Measurements from ENCODE around the gene CLIP2.
A peak's percentile ranks its signal among the peaks of the same experiment; 100 is the strongest.
"Not testable (repeated sequence)": the region's sequence is repeated elsewhere in the genome, so short reads cannot be mapped to it uniquely, and the experiment has no call there.

The CLIP2 gene

DNA sequence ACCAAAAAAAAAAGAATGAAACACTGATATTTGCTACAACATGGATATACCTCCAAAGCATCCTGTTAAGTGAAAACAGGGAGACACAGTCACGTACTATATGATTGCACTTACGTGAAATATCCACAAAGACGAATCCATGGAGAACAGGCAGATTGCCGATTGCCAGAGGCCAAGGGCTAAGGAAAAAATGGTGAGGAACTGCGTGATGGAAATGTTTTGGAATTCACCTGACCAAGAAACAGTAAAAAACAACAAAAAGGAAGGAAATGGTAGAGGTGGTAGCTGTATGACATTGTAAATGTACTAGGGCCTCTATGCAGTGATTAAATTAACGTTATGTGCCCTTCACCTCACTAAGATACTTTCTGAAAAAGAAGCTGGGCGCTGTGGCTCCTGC lies 120.4 kb downstream of the CLIP2 start:
- Histone ChIP-seq H3K27me3 (replicated peaks; ENCODE audit: control insufficient read depth, insufficient read depth, low read length, poor library complexity, severe bottlenecking) (no peaks in the 10 kb centered on the region), H3K4me1 (ENCODE audit: control insufficient read depth, insufficient read depth, low read length, poor library complexity, severe bottlenecking) (no peaks in the 10 kb centered on the region), H3K27ac (ENCODE audit: insufficient read depth, low read length, poor library complexity, severe bottlenecking) (no peak overlapping the region), H3K4me3 (ENCODE audit: insufficient read depth, low read depth, low read length, poor library complexity, severe bottlenecking) (no peak overlapping the region), H3K36me3 (ENCODE audit: control insufficient read depth, insufficient read depth, low read length) (no peaks in the 10 kb centered on the region), H3K9me3 (ENCODE audit: control insufficient read depth, low read length) (no peaks in the 10 kb centered on the region)
- no peak for DNase-seq

DNA sequence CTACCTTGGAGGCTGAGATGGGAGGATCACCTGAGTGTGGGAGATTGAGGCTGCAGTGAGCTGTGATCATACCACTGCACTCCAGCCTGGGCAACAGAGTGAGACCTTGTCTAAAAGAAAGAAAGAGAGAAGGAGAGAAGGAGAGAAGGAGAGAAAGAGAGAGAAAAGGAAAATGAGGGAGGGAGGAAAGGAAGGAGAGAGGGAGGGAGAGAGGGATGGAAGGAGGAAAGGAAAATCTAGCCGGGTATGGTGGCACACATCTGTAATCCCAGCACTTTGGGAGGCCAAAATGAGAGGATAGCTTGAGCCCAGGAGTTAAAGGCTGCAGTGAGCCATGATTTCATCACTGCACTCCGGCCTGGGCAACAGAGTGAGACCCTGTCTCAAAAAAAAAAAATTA lies 121.6 kb downstream of the CLIP2 start:
- DNase-seq: no peak
- Histone ChIP-seq H3K27me3 (replicated peaks; ENCODE audit: control insufficient read depth, insufficient read depth, low read length, poor library complexity, severe bottlenecking) (no peaks in the 10 kb centered on the region), H3K27ac (ENCODE audit: insufficient read depth, low read length, poor library complexity, severe bottlenecking) (no peak overlapping the region), H3K4me1 (ENCODE audit: control insufficient read depth, insufficient read depth, low read length, poor library complexity, severe bottlenecking) (no peaks in the 10 kb centered on the region), H3K36me3 (ENCODE audit: control insufficient read depth, insufficient read depth, low read length) (no peaks in the 10 kb centered on the region), H3K9me3 (ENCODE audit: control insufficient read depth, low read length) (no peaks in the 10 kb centered on the region), H3K4me3 (ENCODE audit: insufficient read depth, low read depth, low read length, poor library complexity, severe bottlenecking) (no peak overlapping the region)

DNA sequence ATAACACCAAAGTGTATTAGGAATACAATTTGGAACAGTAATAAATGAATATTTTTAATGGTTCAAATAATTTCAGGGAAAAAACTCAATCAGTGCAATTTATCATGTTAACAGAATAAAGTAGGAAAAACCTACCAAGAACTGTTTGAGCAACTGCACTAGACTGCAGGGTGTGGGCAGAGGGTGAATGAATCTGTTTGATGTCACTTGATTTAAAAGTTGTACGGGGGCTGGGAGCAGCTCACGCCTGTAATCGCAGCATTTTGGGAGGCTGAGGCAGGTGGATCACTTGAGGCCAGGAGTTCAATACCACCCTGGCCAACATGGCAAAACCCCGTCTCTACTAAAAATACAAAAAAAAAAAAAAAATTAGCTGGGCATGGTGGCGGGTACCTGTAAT lies 122.4 kb downstream of the CLIP2 start:
- H3K4me3 ChIP-seq (ENCODE audit: insufficient read depth, low read depth, low read length, poor library complexity, severe bottlenecking); H3K27me3 ChIP-seq (replicated peaks; ENCODE audit: control insufficient read depth, insufficient read depth, low read length, poor library complexity, severe bottlenecking); DNase-seq; H3K9me3 ChIP-seq (ENCODE audit: control insufficient read depth, low read length); H3K36me3 ChIP-seq (ENCODE audit: control insufficient read depth, insufficient read depth, low read length); H3K27ac ChIP-seq (ENCODE audit: insufficient read depth, low read length, poor library complexity, severe bottlenecking); H3K4me1 ChIP-seq (ENCODE audit: control insufficient read depth, insufficient read depth, low read length, poor library complexity, severe bottlenecking): not testable (repeated sequence)

DNA sequence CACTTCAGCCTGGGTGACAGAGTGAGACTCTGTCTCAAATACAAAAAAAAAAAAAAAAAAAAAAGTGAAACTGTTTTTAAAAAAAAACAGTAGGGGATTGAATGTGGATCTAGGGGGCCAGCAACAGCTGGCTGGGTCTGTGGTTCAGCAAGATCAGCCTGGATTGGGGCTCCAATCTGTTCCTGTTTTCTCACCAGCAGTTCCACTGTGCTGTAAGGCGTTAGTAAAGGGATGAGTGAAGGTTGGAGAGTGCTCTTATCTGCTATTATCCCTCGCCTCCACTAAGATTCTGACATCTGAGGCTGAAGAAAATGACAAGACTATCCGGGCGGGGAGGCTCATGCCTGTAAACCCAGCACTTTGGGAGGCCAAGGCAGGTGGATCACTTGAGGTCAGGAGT lies 122.8 kb downstream of the CLIP2 start:
- H3K27me3 ChIP-seq (replicated peaks; ENCODE audit: control insufficient read depth, insufficient read depth, low read length, poor library complexity, severe bottlenecking): no peaks in the 10 kb centered on the region

DNA sequence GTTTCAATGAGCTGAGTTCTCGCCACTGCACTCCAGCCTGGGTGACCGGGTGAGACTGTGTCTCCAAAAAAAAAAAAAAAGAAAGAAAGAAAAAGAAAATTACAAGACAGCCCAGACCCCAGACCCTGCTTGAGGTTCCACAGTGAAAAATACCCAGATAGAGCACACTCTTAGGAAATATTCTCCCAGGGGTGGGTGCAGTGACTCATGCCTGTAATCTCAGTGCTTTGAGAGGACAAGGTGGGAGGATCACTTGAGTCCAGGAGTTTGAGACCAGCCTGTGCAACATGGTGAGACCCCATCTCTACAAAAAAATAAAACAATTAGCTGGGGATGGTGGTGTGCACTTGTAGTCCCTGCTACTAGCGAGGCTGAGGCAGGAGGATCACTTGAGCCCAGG lies 123.4 kb downstream of the CLIP2 start:
- H3K27me3 ChIP-seq (replicated peaks; ENCODE audit: control insufficient read depth, insufficient read depth, low read length, poor library complexity, severe bottlenecking): no peaks in the 10 kb centered on the region
- no peak overlapping the region for H3K4me3 ChIP-seq (ENCODE audit: insufficient read depth, low read depth, low read length, poor library complexity, severe bottlenecking)
- H3K36me3 ChIP-seq (ENCODE audit: control insufficient read depth, insufficient read depth, low read length): no peaks in the 10 kb centered on the region
- no peaks in the 10 kb centered on the region for H3K4me1 ChIP-seq (ENCODE audit: control insufficient read depth, insufficient read depth, low read length, poor library complexity, severe bottlenecking)
- H3K27ac ChIP-seq (ENCODE audit: insufficient read depth, low read length, poor library complexity, severe bottlenecking): no peak overlapping the region
- DNase-seq: no peak
- no peaks in the 10 kb centered on the region for H3K9me3 ChIP-seq (ENCODE audit: control insufficient read depth, low read length)

More for the DNA sequence above, 122.8 kb downstream of the CLIP2 start:
- Histone ChIP-seq H3K9me3 (ENCODE audit: control insufficient read depth, low read length) (no peaks in the 10 kb centered on the region), H3K4me3 (ENCODE audit: insufficient read depth, low read depth, low read length, poor library complexity, severe bottlenecking) (no peak overlapping the region), H3K27ac (ENCODE audit: insufficient read depth, low read length, poor library complexity, severe bottlenecking) (no peak overlapping the region), H3K4me1 (ENCODE audit: control insufficient read depth, insufficient read depth, low read length, poor library complexity, severe bottlenecking) (no peaks in the 10 kb centered on the region), H3K36me3 (ENCODE audit: control insufficient read depth, insufficient read depth, low read length) (no peaks in the 10 kb centered on the region)
- no peak for DNase-seq

DNA sequence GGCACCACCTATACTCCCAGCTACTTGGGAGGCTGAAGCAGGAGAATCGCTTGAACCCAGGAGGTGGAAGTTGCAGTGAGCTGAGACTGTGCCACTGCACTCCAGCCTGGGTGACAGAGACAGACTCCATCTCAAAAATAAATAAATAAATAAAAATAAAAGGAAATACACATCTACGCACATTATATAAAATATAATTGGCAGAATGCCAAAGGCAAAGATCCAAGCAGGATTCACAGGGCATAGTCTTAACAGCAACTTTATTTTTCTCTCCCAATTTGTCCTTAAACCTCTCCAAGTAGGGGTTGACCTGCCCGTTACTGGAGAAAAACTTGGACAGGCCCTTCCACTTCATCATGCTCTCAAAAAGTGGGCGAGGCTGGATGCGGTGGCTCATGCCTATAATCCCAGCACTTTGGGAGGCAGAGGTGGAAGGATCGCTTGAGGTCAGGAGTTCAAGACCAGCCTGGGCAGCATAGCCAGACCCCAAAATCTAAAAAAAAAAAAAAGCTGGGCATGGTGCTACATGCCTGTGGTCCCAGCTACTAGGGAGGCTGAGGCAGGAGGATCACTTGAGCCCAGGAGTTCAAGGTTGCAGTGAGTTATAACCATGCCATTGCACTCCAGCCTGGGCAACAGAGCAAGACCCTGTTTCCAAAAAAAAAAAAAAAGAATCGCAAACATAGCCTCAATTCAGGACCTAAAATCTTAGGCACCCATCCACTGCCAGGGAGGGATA lies 125.6 kb downstream of the CLIP2 start:
- H3K36me3 ChIP-seq (ENCODE audit: control insufficient read depth, insufficient read depth, low read length); H3K27me3 ChIP-seq (replicated peaks; ENCODE audit: control insufficient read depth, insufficient read depth, low read length, poor library complexity, severe bottlenecking); H3K9me3 ChIP-seq (ENCODE audit: control insufficient read depth, low read length); H3K4me1 ChIP-seq (ENCODE audit: control insufficient read depth, insufficient read depth, low read length, poor library complexity, severe bottlenecking); DNase-seq; H3K4me3 ChIP-seq (ENCODE audit: insufficient read depth, low read depth, low read length, poor library complexity, severe bottlenecking); H3K27ac ChIP-seq (ENCODE audit: insufficient read depth, low read length, poor library complexity, severe bottlenecking): not testable (repeated sequence)

DNA sequence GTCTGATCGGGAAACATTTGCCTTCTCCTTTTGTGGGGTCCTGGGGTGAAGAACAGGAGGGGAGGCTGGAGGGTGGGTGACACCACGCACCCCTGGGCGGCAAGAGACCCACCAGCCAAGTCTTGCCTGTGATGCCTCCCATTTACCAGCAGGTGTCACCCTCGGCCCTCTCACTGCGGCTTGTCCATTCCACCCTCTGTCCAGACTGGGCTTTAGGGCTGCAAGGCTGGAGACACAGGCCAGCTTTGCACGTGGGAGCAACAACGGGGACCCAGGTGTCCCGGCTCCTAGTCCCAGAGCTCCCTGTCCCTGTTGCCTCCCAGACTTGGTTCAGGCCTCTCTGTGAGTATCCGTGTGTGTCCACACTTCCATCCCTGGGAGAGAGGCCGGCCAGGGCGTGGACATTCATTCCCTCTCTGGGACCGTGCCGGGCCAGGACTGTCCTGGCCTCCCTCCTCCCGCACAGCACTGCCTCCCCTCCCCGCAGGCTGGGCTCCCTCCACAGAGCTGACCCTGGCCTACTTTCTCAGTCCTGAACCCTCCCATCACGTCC lies 128.3 kb downstream of the CLIP2 start:
- H3K27me3 ChIP-seq (replicated peaks; ENCODE audit: control insufficient read depth, insufficient read depth, low read length, poor library complexity, severe bottlenecking): no peaks in the 10 kb centered on the region
- no peaks in the 10 kb centered on the region for H3K36me3 ChIP-seq (ENCODE audit: control insufficient read depth, insufficient read depth, low read length)
- DNase-seq: peak; percentile 15 to 40 (median 15)
- no peak overlapping the region for H3K4me3 ChIP-seq (ENCODE audit: insufficient read depth, low read depth, low read length, poor library complexity, severe bottlenecking)
- H3K9me3 ChIP-seq (ENCODE audit: control insufficient read depth, low read length): no peaks in the 10 kb centered on the region
- no peaks in the 10 kb centered on the region for H3K4me1 ChIP-seq (ENCODE audit: control insufficient read depth, insufficient read depth, low read length, poor library complexity, severe bottlenecking)
- no peak overlapping the region for H3K27ac ChIP-seq (ENCODE audit: insufficient read depth, low read length, poor library complexity, severe bottlenecking)

DNA sequence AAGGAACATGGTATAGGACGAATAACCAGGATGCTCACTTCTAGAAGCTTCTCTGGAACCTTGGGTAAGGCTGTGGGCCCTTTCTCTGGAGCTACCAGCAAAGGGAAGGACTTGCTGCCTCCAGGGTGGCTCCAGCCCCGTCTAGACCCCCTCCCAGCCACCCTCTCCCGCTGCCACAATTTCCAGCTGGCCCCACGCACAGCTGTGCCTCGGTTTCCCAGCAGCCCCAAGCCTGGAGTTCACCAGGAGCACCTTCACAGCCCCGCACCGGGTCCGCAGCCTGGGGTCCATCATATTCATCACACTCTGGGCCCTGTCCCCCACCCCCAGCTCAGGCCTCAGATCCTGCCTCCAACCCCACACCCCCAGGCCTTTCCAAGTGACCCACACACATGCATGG lies 128.9 kb downstream of the CLIP2 start:
- Histone ChIP-seq H3K4me3 (ENCODE audit: insufficient read depth, low read depth, low read length, poor library complexity, severe bottlenecking) (no peak overlapping the region), H3K4me1 (ENCODE audit: control insufficient read depth, insufficient read depth, low read length, poor library complexity, severe bottlenecking) (no peaks in the 10 kb centered on the region), H3K27ac (ENCODE audit: insufficient read depth, low read length, poor library complexity, severe bottlenecking) (no peak overlapping the region), H3K36me3 (ENCODE audit: control insufficient read depth, insufficient read depth, low read length) (no peaks in the 10 kb centered on the region), H3K27me3 (replicated peaks; ENCODE audit: control insufficient read depth, insufficient read depth, low read length, poor library complexity, severe bottlenecking) (no peaks in the 10 kb centered on the region), H3K9me3 (ENCODE audit: control insufficient read depth, low read length) (no peaks in the 10 kb centered on the region)
- DNase-seq: no peak

DNA sequence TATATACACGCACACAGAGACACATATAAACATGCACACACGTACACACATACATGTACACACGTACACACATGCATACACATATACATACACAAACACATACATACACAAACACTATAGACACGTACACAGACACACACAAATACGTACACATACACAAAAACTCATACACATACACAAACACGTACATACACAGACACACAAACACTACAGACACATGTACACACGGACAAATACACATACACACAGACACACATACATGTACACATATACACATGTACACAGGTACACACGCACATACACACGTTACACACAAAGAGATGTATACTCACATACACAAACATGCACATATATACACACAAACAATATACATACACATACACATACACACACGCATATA lies 129.3 kb downstream of the CLIP2 start:
- no peak for DNase-seq
- no peaks in the 10 kb centered on the region for H3K36me3 ChIP-seq (ENCODE audit: control insufficient read depth, insufficient read depth, low read length)
- no peaks in the 10 kb centered on the region for H3K4me1 ChIP-seq (ENCODE audit: control insufficient read depth, insufficient read depth, low read length, poor library complexity, severe bottlenecking)
- no peak overlapping the region for H3K4me3 ChIP-seq (ENCODE audit: insufficient read depth, low read depth, low read length, poor library complexity, severe bottlenecking)
- H3K27me3 ChIP-seq (replicated peaks; ENCODE audit: control insufficient read depth, insufficient read depth, low read length, poor library complexity, severe bottlenecking): no peaks in the 10 kb centered on the region
- H3K9me3 ChIP-seq (ENCODE audit: control insufficient read depth, low read length): no peaks in the 10 kb centered on the region
- H3K27ac ChIP-seq (ENCODE audit: insufficient read depth, low read length, poor library complexity, severe bottlenecking): no peak overlapping the region

DNA sequence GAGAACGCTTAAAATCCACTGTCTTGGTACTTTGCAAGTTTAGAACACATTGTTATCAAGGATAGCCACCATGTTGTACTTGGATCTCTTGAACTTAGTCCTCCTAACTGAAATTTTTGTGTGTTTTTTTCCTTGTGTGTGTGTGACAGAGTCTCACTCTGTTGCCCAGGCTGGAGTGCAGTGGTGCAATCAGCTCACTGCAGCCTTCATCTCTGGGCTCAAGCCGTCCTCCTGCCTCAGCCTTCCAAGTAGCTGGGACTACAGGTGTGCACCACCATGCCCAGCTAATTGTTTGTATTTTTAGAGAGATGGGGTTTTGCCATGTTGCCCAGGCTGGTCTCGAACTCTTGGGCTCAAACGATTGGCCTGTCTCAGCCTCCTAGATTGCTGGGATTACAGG lies 130.0 kb downstream of the CLIP2 start:
- not testable (repeated sequence) for H3K27me3 ChIP-seq (replicated peaks; ENCODE audit: control insufficient read depth, insufficient read depth, low read length, poor library complexity, severe bottlenecking); H3K4me3 ChIP-seq (ENCODE audit: insufficient read depth, low read depth, low read length, poor library complexity, severe bottlenecking); H3K27ac ChIP-seq (ENCODE audit: insufficient read depth, low read length, poor library complexity, severe bottlenecking); H3K4me1 ChIP-seq (ENCODE audit: control insufficient read depth, insufficient read depth, low read length, poor library complexity, severe bottlenecking); H3K36me3 ChIP-seq (ENCODE audit: control insufficient read depth, insufficient read depth, low read length); DNase-seq; H3K9me3 ChIP-seq (ENCODE audit: control insufficient read depth, low read length)

Data from effector memory CD4-positive, alpha-beta T cell (primary cell).